ENCODE data around the gene CFAP77.

The CFAP77 gene

GRCh38 chr9:132622159-132622558 is 212.1 kb downstream of the CFAP77 start:
- H3K4me1 ChIP-seq (ENCODE audit: low read depth, poor library complexity, severe bottlenecking): peaks cover 11% of the 10 kb centered on the region
- H3K4me2 ChIP-seq: no peak overlapping the region
- H3K27ac ChIP-seq: no peak overlapping the region
- TF ChIP-seq CTCF (conservative IDR thresholded peaks at IDR 0.05; ENCODE audit: low read depth, low read length): no peak
- no peak overlapping the region for H3K4me3 ChIP-seq (IDR thresholded peaks at IDR 0.05; ENCODE audit: insufficient read depth, low read depth, low read length)
- H2AFZ ChIP-seq (ENCODE audit: low read depth): no peak overlapping the region
- no peaks in the 10 kb centered on the region for H3K27me3 ChIP-seq (ENCODE audit: insufficient read depth, low read depth)
- H3K36me3 ChIP-seq (ENCODE audit: insufficient read depth): no peaks in the 10 kb centered on the region; the same call in 1 of the 2 replicates
- H3K79me2 ChIP-seq (ENCODE audit: insufficient read depth, low read depth): no peaks in the 10 kb centered on the region
- no peaks in the 10 kb centered on the region for H4K20me1 ChIP-seq (ENCODE audit: insufficient read depth)
- H3K9ac ChIP-seq: no peak overlapping the region

Measured in KMS-11 (cell line).